ENCODE measurements around the gene PIGQ. TPM values are rescaled to one million over a fixed set of nuclear protein-coding genes. Genes with fewer than 3 reads are reported as not detected.

Gene PIGQ
- total and polyA plus RNA-seq, 2 donors (not counting 1 experiment from before 2014, with no cell fraction given): 11.2 to 22.3 TPM

DNA sequence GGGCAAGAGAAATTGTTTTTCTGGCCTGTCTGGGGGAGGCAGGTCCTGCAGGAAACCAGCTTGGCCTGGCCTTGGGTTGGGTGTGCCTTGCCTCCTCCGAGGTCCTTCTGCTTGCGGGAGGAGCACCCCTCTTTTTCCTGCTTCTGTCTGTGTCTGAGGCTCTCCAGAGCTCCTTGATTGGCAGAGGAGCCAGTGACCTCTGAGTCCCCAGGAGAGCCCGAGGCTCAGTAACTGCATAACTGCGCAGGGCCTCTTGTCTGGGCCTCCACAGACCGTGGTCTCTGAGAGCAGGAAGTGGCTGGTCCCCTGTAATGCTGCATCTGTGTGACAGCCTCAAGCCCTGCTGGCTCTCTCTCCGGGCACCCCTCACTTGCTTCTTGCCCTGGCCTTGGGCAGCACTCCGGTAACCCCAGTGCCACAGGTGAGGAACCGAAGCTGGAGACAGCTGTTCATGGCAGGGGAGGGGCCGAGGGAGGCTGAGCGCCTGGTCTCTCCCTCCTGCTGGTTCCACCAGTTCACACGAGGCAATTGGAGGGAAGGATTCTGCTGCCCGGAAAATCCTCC is 40.7 kb upstream of the PIGQ start:
- no peaks in the 10 kb centered on the region for H4K20me1 ChIP-seq (ENCODE audit: control insufficient read depth, extremely low read depth, insufficient read depth, low read length)
- no peak overlapping the region for H2AFZ ChIP-seq (ENCODE audit: low read length)

DNA sequence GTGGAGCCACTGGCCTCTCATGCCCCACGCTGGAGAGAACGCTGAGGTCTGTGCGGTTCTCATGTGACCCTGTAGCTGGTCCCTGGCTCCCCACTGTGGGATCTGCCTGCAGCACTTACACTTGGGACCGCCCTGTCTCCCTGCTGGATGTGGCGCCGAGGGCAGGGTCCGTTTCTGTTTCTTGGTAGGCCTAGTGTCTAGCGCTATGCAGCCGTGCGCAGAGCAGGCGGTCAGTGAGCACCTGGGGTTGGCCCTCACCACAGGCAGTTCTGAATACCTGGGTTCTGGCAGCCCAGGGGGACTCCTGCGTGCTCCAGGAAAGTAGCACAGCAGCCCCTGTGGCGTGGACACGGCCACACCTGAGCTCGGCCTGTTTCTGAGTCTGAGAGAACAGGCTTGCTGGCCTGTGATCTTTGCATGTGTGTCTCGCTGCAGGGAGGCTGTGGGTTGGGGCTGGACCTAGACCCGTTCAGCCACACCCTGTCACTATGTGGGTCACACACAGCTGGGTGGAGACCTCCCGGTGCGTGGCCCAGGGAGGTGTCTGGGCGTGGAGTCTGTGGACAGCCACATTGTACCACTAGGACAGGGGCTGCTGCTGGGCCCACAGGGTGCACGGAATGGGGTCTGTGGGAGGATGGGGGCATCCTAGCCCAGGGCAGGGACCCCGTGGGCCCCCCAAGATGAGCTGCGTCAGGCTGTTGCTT is 39.5 kb upstream of the PIGQ start:
- no peaks in the 10 kb centered on the region for H4K20me1 ChIP-seq (ENCODE audit: control insufficient read depth, extremely low read depth, insufficient read depth, low read length)
- no peak overlapping the region for H3K4me2 ChIP-seq (ENCODE audit: extremely low read depth, insufficient read depth, low read length)
- no peak for DNase-seq (ENCODE audit: low read depth in 2 of 2)
- no peak overlapping the region for H3K27ac ChIP-seq (ENCODE audit: insufficient read depth, low read length)
- H3K9ac ChIP-seq (ENCODE audit: insufficient read depth, low read length): no peak overlapping the region
- TF ChIP-seq, protein P1, sequence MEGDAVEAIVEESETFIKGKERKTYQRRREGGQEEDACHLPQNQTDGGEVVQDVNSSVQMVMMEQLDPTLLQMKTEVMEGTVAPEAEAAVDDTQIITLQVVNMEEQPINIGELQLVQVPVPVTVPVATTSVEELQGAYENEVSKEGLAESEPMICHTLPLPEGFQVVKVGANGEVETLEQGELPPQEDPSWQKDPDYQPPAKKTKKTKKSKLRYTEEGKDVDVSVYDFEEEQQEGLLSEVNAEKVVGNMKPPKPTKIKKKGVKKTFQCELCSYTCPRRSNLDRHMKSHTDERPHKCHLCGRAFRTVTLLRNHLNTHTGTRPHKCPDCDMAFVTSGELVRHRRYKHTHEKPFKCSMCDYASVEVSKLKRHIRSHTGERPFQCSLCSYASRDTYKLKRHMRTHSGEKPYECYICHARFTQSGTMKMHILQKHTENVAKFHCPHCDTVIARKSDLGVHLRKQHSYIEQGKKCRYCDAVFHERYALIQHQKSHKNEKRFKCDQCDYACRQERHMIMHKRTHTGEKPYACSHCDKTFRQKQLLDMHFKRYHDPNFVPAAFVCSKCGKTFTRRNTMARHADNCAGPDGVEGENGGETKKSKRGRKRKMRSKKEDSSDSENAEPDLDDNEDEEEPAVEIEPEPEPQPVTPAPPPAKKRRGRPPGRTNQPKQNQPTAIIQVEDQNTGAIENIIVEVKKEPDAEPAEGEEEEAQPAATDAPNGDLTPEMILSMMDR (conservative IDR thresholded peaks at IDR 0.05 in 1 of 2, IDR thresholded peaks at IDR 0.05 in 1 of 2; ENCODE audit: low read depth in 1 of 2, low read length in 2 of 2): no peak
- H3K4me3 ChIP-seq (replicated peaks in 1 of 4; ENCODE audit: control extremely low read depth in 1 of 4, insufficient read depth in 1 of 4, low read depth in 3 of 4, low read length in 4 of 4): no peak overlapping the region
- H3K27me3 ChIP-seq (ENCODE audit: control insufficient read depth, insufficient read depth, low read length): no peaks in the 10 kb centered on the region
- no peaks in the 10 kb centered on the region for H3K9me3 ChIP-seq (ENCODE audit: control insufficient read depth, insufficient read depth, low read depth, low read length)
- peaks cover 77% of the 10 kb centered on the region for H3K79me2 ChIP-seq (ENCODE audit: control insufficient read depth, insufficient read depth, low read length)
- no peak overlapping the region for H2AFZ ChIP-seq (ENCODE audit: low read length)
- peaks cover 10% of the 10 kb centered on the region for H3K4me1 ChIP-seq (ENCODE audit: control insufficient read depth, extremely low read depth, insufficient read depth, low read length)
- H3K36me3 ChIP-seq (ENCODE audit: control insufficient read depth, insufficient read depth, low read length): peaks cover 8% of the 10 kb centered on the region

More for the DNA sequence above, 40.7 kb upstream of the PIGQ start:
- Histone ChIP-seq H3K36me3 (ENCODE audit: control insufficient read depth, insufficient read depth, low read length) (peaks cover 4% of the 10 kb centered on the region), H3K4me1 (ENCODE audit: control insufficient read depth, extremely low read depth, insufficient read depth, low read length) (peaks cover 14% of the 10 kb centered on the region), H3K4me3 (replicated peaks in 1 of 4; ENCODE audit: control extremely low read depth in 1 of 4, insufficient read depth in 1 of 4, low read depth in 3 of 4, low read length in 4 of 4) (peak overlapping the region; percentile 70 to 91 (median 82)), H3K9me3 (ENCODE audit: control insufficient read depth, insufficient read depth, low read depth, low read length) (no peaks in the 10 kb centered on the region), H3K27ac (ENCODE audit: insufficient read depth, low read length) (peak overlapping the region; percentile 82), H3K4me2 (ENCODE audit: extremely low read depth, insufficient read depth, low read length) (peak overlapping the region; percentile 64), H3K27me3 (ENCODE audit: control insufficient read depth, insufficient read depth, low read length) (no peaks in the 10 kb centered on the region), H3K79me2 (ENCODE audit: control insufficient read depth, insufficient read depth, low read length) (peaks cover 65% of the 10 kb centered on the region), H3K9ac (ENCODE audit: insufficient read depth, low read length) (peak overlapping the region; percentile 84)
- TF ChIP-seq EZH2 (IDR thresholded peaks at IDR 0.05; ENCODE audit: low read length, missing control alignments): no peak
- TF ChIP-seq, protein P1 (conservative IDR thresholded peaks at IDR 0.05 in 1 of 2, IDR thresholded peaks at IDR 0.05 in 1 of 2; ENCODE audit: low read depth in 1 of 2, low read length in 2 of 2): no peak
- no peak for DNase-seq (ENCODE audit: low read depth in 2 of 2)

DNA sequence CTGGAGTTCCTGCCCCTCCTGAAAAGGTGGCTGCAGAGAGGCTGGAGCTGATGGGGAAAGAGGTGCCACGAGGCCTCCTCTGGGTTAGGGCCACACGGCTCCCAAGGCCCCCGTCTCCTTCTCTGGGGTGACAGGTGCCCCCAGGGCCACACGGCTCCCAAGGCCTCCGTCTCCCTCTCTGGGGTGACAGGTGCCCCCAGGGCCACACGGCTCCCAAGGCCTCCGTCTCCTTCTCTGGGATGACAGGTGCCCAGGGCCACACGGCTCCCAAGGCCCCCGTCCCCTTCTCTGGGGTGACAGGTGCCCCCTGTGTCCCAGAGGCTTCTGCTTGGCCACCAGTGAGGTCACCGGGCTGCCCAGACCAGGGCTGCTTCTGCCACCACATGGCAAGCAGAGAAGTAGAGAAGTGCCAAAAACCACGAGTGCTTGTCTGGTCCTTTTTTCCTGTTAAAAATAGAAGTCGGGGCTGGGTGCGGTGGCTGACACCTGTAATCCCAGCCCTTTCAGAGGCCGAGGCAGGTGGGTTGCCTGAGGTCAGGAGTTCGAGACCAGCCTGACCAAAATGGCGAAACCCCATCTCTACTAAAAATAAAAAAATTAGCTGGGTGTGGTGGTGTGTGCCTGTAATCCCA is 38.2 kb upstream of the PIGQ start:
- no peak overlapping the region for H3K4me3 ChIP-seq (replicated peaks in 1 of 4; ENCODE audit: control extremely low read depth in 1 of 4, insufficient read depth in 1 of 4, low read depth in 3 of 4, low read length in 4 of 4)
- no peaks in the 10 kb centered on the region for H3K4me1 ChIP-seq (ENCODE audit: control insufficient read depth, extremely low read depth, insufficient read depth, low read length)
- H3K27me3 ChIP-seq (ENCODE audit: control insufficient read depth, insufficient read depth, low read length): no peaks in the 10 kb centered on the region
- H3K27ac ChIP-seq (ENCODE audit: insufficient read depth, low read length): no peak overlapping the region
- H3K36me3 ChIP-seq (ENCODE audit: control insufficient read depth, insufficient read depth, low read length): peaks cover 8% of the 10 kb centered on the region
- H4K20me1 ChIP-seq (ENCODE audit: control insufficient read depth, extremely low read depth, insufficient read depth, low read length): no peaks in the 10 kb centered on the region
- H3K9ac ChIP-seq (ENCODE audit: insufficient read depth, low read length): no peak overlapping the region
- no peak for DNase-seq (ENCODE audit: low read depth in 2 of 2)
- peaks cover 76% of the 10 kb centered on the region for H3K79me2 ChIP-seq (ENCODE audit: control insufficient read depth, insufficient read depth, low read length)
- no peak overlapping the region for H2AFZ ChIP-seq (ENCODE audit: low read length)
- TF ChIP-seq, protein P1 (conservative IDR thresholded peaks at IDR 0.05 in 1 of 2, IDR thresholded peaks at IDR 0.05 in 1 of 2; ENCODE audit: low read depth in 1 of 2, low read length in 2 of 2): no peak
- no peak for TF ChIP-seq EZH2 (IDR thresholded peaks at IDR 0.05; ENCODE audit: low read length, missing control alignments)
- H3K4me2 ChIP-seq (ENCODE audit: extremely low read depth, insufficient read depth, low read length): no peak overlapping the region
- no peaks in the 10 kb centered on the region for H3K9me3 ChIP-seq (ENCODE audit: control insufficient read depth, insufficient read depth, low read depth, low read length)
